ENCODE measurements around the gene ABHD17B. TPM values are rescaled to one million over a fixed set of nuclear protein-coding genes. Genes with fewer than 3 reads are reported as not detected.

The ABHD17B gene
- total and polyA plus RNA-seq, 4 donors: 5.2 to 17.7 (median 10.1) TPM

GRCh38 chr9:71884005-71884404 is 27.0 kb downstream of the ABHD17B start:
- Histone ChIP-seq H3K9me3 (ENCODE audit: control insufficient read depth in 4 of 4, low read length in 3 of 4) (peaks cover 0 to 8% (median 2%) of the 10 kb centered on the region in 4 donors), H3K27me3 (ENCODE audit: control insufficient read depth in 4 of 4, insufficient read depth in 4 of 4, low read length in 3 of 4) (no peaks in the 10 kb centered on the region), H3K27ac (ENCODE audit: low read depth in 1 of 2, low read length in 2 of 2) (no peak overlapping the region), H3K36me3 (ENCODE audit: control insufficient read depth in 4 of 4, insufficient read depth in 3 of 4, low read depth in 1 of 4, low read length in 3 of 4) (no peaks in the 10 kb centered on the region), H3K9ac (ENCODE audit: low read depth in 1 of 2, low read length in 2 of 2) (no peak overlapping the region), H3K4me1 (ENCODE audit: control insufficient read depth in 4 of 4, insufficient read depth in 4 of 4, low read length in 3 of 4) (peaks cover 0 to 5% (median under 1%) of the 10 kb centered on the region in 4 donors), H3K4me3 (ENCODE audit: low read depth in 1 of 3, low read length in 3 of 3) (no peak overlapping the region)
- DNase-seq (ENCODE audit: low spot score): no peak
- TF ChIP-seq EGR1 (IDR thresholded peaks at IDR 0.05; ENCODE audit: low read depth in 2 of 2) (no peak), RAD21 (IDR thresholded peaks at IDR 0.05) (no peak), FOXA1 (IDR thresholded peaks at IDR 0.05) (no peak), HNF4A (conservative IDR thresholded peaks at IDR 0.05) (no peak), REST (IDR thresholded peaks at IDR 0.05) (no peak)

GRCh38 chr9:71879644-71880174 is 31.3 kb downstream of the ABHD17B start:
- no peaks in the 10 kb centered on the region for H3K36me3 ChIP-seq (ENCODE audit: control insufficient read depth in 4 of 4, insufficient read depth in 3 of 4, low read depth in 1 of 4, low read length in 3 of 4)
- 37% methylated on average over 2 of the region's 2 CpGs for WGBS
- H3K9ac ChIP-seq (ENCODE audit: low read depth in 1 of 2, low read length in 2 of 2): no peak overlapping the region
- H3K4me1 ChIP-seq (ENCODE audit: control insufficient read depth in 4 of 4, insufficient read depth in 4 of 4, low read length in 3 of 4): peaks cover 0 to 7% (median under 1%) of the 10 kb centered on the region in 4 donors
- TF ChIP-seq TAF1 (conservative IDR thresholded peaks at IDR 0.05) (no peak), FOXA1 (IDR thresholded peaks at IDR 0.05) (no peak), SP1 (IDR thresholded peaks at IDR 0.05) (no peak), GABPA (IDR thresholded peaks at IDR 0.05 in 1 of 2, conservative IDR thresholded peaks at IDR 0.05 in 1 of 2) (no peak), REST (IDR thresholded peaks at IDR 0.05) (no peak), EGR1 (IDR thresholded peaks at IDR 0.05; ENCODE audit: low read depth in 2 of 2) (no peak), HNF4G (IDR thresholded peaks at IDR 0.05) (no peak), FOXA2 (IDR thresholded peaks at IDR 0.05) (no peak), YY1 (IDR thresholded peaks at IDR 0.05) (no peak), NR2F2 (IDR thresholded peaks at IDR 0.05) (no peak), MAX (IDR thresholded peaks at IDR 0.05) (no peak), JUND (IDR thresholded peaks at IDR 0.05) (no peak), CTCF (IDR thresholded peaks at IDR 0.05; ENCODE audit: low read depth, low read length, missing input control) (no peak), ZBTB33 (IDR thresholded peaks at IDR 0.05) (no peak), RAD21 (IDR thresholded peaks at IDR 0.05) (no peak), ATF3 (IDR thresholded peaks at IDR 0.05) (no peak), HNF4A (conservative IDR thresholded peaks at IDR 0.05) (no peak), RXRA (IDR thresholded peaks at IDR 0.05) (no peak)
- no peak overlapping the region for H3K27ac ChIP-seq (ENCODE audit: low read depth in 1 of 2, low read length in 2 of 2)
- H3K4me3 ChIP-seq (ENCODE audit: low read depth in 1 of 3, low read length in 3 of 3): no peak overlapping the region
- no peaks in the 10 kb centered on the region for H3K27me3 ChIP-seq (ENCODE audit: control insufficient read depth in 4 of 4, insufficient read depth in 4 of 4, low read length in 3 of 4)
- peaks cover 0 to 13% (median 2%) of the 10 kb centered on the region in 4 donors for H3K9me3 ChIP-seq (ENCODE audit: control insufficient read depth in 4 of 4, low read length in 3 of 4)
- no peak for DNase-seq (ENCODE audit: low spot score)
